ENCODE measurements around the gene KIR2DL1. TPM values are rescaled to one million over a fixed set of nuclear protein-coding genes. Genes with fewer than 3 reads are reported as not detected.

Gene KIR2DL1
- total RNA-seq, 4 donors from 2014 or later, result not detected

Small RNA genes lying within 50 kb of the gene (small RNA-seq; reads per million reads assigned to genes)
- 0 reads per million in 2 donors for gene KIR3DP1

Other genes with a start within 250 kb of the KIR2DL1 start
- gene LILRA2, start 196.0 kb upstream of the KIR2DL1 start, total RNA-seq, result 1 to 10 TPM in 1 of 4 donors, under 1 TPM in 1, not detected in 2; 0.80 to 1.7 TPM
- not detected for gene LILRA1, start 176.2 kb upstream of the KIR2DL1 start, total RNA-seq
- gene LILRB1, start 139.3 kb upstream of the KIR2DL1 start, total RNA-seq, result 10 to 100 TPM in 1 of 4 donors, 1 to 10 TPM in 3; 1.3 to 30.5 (median 3.5) TPM
- 1 to 10 TPM in 2 of 4 donors, under 1 TPM in 1, not detected in 1; 0.53 to 2.8 (median 2.6) TPM for gene LILRB4, start 106.8 kb upstream of the KIR2DL1 start, total RNA-seq
- not detected for gene KIR3DL3, start 45.4 kb upstream of the KIR2DL1 start, total RNA-seq
- not detected for gene KIR2DL3, start 31.3 kb upstream of the KIR2DL1 start, total RNA-seq
- 1 to 10 TPM in 1 of 4 donors, not detected in 3; 2.0 TPM for gene KIR2DL4, start 33.8 kb downstream of the KIR2DL1 start, total RNA-seq
- not detected for gene KIR3DL1, start 46.7 kb downstream of the KIR2DL1 start, total RNA-seq
- not detected for gene KIR2DS4, start 62.9 kb downstream of the KIR2DL1 start, total RNA-seq
- not detected for gene KIR3DL2, start 80.7 kb downstream of the KIR2DL1 start, total RNA-seq
- not detected for gene FCAR, start 104.4 kb downstream of the KIR2DL1 start, total RNA-seq
- gene NCR1, start 136.4 kb downstream of the KIR2DL1 start, total RNA-seq, result 1 to 10 TPM in 2 of 4 donors, not detected in 2; 2.1 to 2.7 TPM
- not detected for gene NLRP7, start 177.7 kb downstream of the KIR2DL1 start, total RNA-seq
- 10 to 100 TPM in 2 of 4 donors, 1 to 10 TPM in 2; 9.2 to 24.9 (median 11.6) TPM for gene NLRP2, start 196.6 kb downstream of the KIR2DL1 start, total RNA-seq

All from Peyer's patch (tissue), 4 donors.